Panc1 (cell line): ENCODE measurements around the gene AEBP1. TPM values are rescaled to one million over a fixed set of nuclear protein-coding genes. Genes with fewer than 3 reads are reported as not detected.

ENCODE experiments used
- ATAC-seq: fragments of 200-7000 bp; cut with Tn5 transposase; 2 replicates; pipeline ENCODE4 v1.9.1; 2020; ENCODE audit warnings: mild to moderate bottlenecking, moderate library complexity
- BruUV-seq: library from RNA; stranded (reverse); fragments of 400-500 nt; replicated peaks from 2 replicates; lab custom pipeline; 2021; lab: Mats Ljungman, UMichigan
- CTCF ChIA-PET: fragments of 300-600 bp; sonication (Branson Sonifier 250); formaldehyde crosslinking; loops from one replicate; lab custom pipeline; 2022; ENCODE audit warnings: antibody characterized with exemption; lab: Charles Lee
- POLR2A ChIA-PET: fragments of 300-600 bp; sonication (Branson Sonifier 250); formaldehyde crosslinking; loops from one replicate; lab custom pipeline; 2022; ENCODE audit warnings: antibody characterized with exemption; lab: Charles Lee
- DNase-seq: peaks from one replicate; pipeline ENCODE4 v3.0.0-alpha.2; 2010; ENCODE audit warnings: low read depth, low spot score
- H3K27ac ChIP-seq: 2 replicates; pipeline ENCODE4 v1.5.1; 2011; ENCODE audit warnings: mild to moderate bottlenecking, low read length, inconsistent platforms
- H3K27me3 ChIP-seq: fragments of 200-500 bp; sonication (Bioruptor generic); 2 replicates; pipeline ENCODE4 v1.6.0; 2014; ENCODE audit warnings: low read length, inconsistent platforms; ENCODE audit not compliant: control insufficient read depth, insufficient read depth
- H3K36me3 ChIP-seq: fragments of 200-500 bp; sonication (Bioruptor generic); 2 replicates; pipeline ENCODE4 v1.5.1; 2014; ENCODE audit warnings: inconsistent platforms, mild to moderate bottlenecking, low read length, moderate library complexity; ENCODE audit not compliant: control insufficient read depth, insufficient read depth
- H3K4me1 ChIP-seq: 2 replicates; pipeline ENCODE4 v1.5.1; 2011; ENCODE audit warnings: inconsistent platforms, mild to moderate bottlenecking, low read length, moderate library complexity; ENCODE audit not compliant: control insufficient read depth, insufficient read depth
- H3K4me3 ChIP-seq, 2 experiments: 2 replicates each; pipeline ENCODE4 v1.5.1; 2011 to 2012; ENCODE audit warnings: low read depth in 2 of 2, low read length in 2 of 2, mild to moderate bottlenecking in 2 of 2, inconsistent platforms in 1 of 2, moderate library complexity in 1 of 2
- H3K9me3 ChIP-seq: fragments of 200-500 bp; sonication (Bioruptor generic); 2 replicates; pipeline ENCODE4 v1.5.1; 2014; ENCODE audit warnings: low read depth, mild to moderate bottlenecking, inconsistent platforms, low read length, moderate library complexity; ENCODE audit not compliant: control insufficient read depth, insufficient read depth
- CTCF ChIP-seq: fragments of 450-650 bp; IDR thresholded peaks from 2 replicates; pipeline ENCODE4 v1.5.1; 2017; ENCODE audit warnings: mild to moderate bottlenecking
- POLR2AphosphoS5 ChIP-seq: IDR thresholded peaks from 2 replicates; pipeline ENCODE4 v1.6.1; 2012; ENCODE audit warnings: mild to moderate bottlenecking, low read depth, low read length, moderate library complexity
- REST ChIP-seq, 2 experiments: IDR thresholded peaks; 2 replicates each; pipeline ENCODE4 v1.6.1; 2011 to 2012; ENCODE audit warnings: low read depth in 2 of 2, control low read depth in 1 of 2, low read length in 1 of 2, mild to moderate bottlenecking in 1 of 2, moderate library complexity in 1 of 2; ENCODE audit not compliant: insufficient read depth in 1 of 2
- SIN3A ChIP-seq: IDR thresholded peaks from 2 replicates; pipeline ENCODE4 v1.6.1; 2012; ENCODE audit warnings: low read depth, mild to moderate bottlenecking, low read length, moderate library complexity, borderline replicate concordance; ENCODE audit not compliant: insufficient read depth
- TCF7L2 ChIP-seq: IDR thresholded peaks from 2 replicates; pipeline ENCODE4 v1.6.1; 2011; ENCODE audit warnings: mild to moderate bottlenecking, low read depth, low read length, inconsistent platforms
- in situ Hi-C: cut with HindIII; loops from 2 replicates; pipeline ENCODE4 v1.10.0; 2016; ENCODE audit warnings: low sequenced_read_pairs, low pct_unique_long_range_greater_than_20kb
- intact Hi-C: fragments of 100-400 bp; cut with micrococcal nuclease; formaldehyde crosslinking; loops from one replicate; pipeline ENCODE4 v1.10.0; 2022; ENCODE audit not compliant: unreplicated experiment
- total RNA-seq: library from RNA; stranded (reverse); gene quantifications from one replicate; pipeline ENCODE4 v1.2.1, GENCODE V29; 2021; ENCODE audit not compliant: unreplicated experiment

Gene AEBP1
- total RNA-seq, 1 experiment from 2014 or later = 0.62 TPM

- ChIA-PET CTCF (no interaction called here), POLR2A (no interaction called here)
- H3K4me3 ChIP-seq = peak overlapping the region in 1 of 2 experiments; percentile 30; a peak in 1 of 4 replicates
- H3K27ac ChIP-seq = no peak overlapping the region
- no TSS peak for BruUV-seq
- H3K9me3 ChIP-seq = no peaks in the 10 kb centered on the region
- ATAC-seq (0 out of 2 replicates have a peak, but pooled peaks have one; percentile 20), DNase-seq (no peak)
- in situ Hi-C loops = no loop called here
- TF ChIP-seq SIN3A (no peak), TCF7L2 (no peak), POLR2AphosphoS5 (no peak), REST (IDR thresholded peaks at IDR 0.05; ENCODE audit: insufficient read depth in 1 of 2, low read depth in 2 of 2, low read length in 1 of 2) (no peak), CTCF (no peak)
- intact Hi-C loops = no loop called here
- H3K36me3 ChIP-seq = no peaks in the 10 kb centered on the region
- peaks cover 11% of the 10 kb centered on the region; the same call in 1 of the 2 replicates for H3K4me1 ChIP-seq
- no peaks in the 10 kb centered on the region for H3K27me3 ChIP-seq
Measured at GRCh38 chr7:44104860-44105771, 971 bp downstream of the AEBP1 start.

GRCh38 chr7:44105832-44106231 is 1.7 kb downstream of the AEBP1 start:
- intact Hi-C loops = no loop called here
- Histone ChIP-seq H3K36me3 (no peaks in the 10 kb centered on the region), H3K4me3 (peak overlapping the region in 1 of 2 experiments; percentile 30; a peak in 1 of 4 replicates), H3K4me1 (peaks cover 4% of the 10 kb centered on the region; the same call in 1 of the 2 replicates), H3K27ac (no peak overlapping the region), H3K27me3 (no peaks in the 10 kb centered on the region), H3K9me3 (no peaks in the 10 kb centered on the region)
- ChIA-PET CTCF (no interaction called here), POLR2A (no interaction called here)
- ATAC-seq = no peak
- in situ Hi-C loops = no loop called here
- no peak for TF ChIP-seq SIN3A
- TF ChIP-seq TCF7L2 = no peak
- no peak for TF ChIP-seq CTCF
- no peak for TF ChIP-seq POLR2AphosphoS5
- no peak for TF ChIP-seq REST (IDR thresholded peaks at IDR 0.05; ENCODE audit: insufficient read depth in 1 of 2, low read depth in 2 of 2, low read length in 1 of 2)
- no peak for DNase-seq
- no TSS peak for BruUV-seq
